ENCODE measurements around the gene ARIH2. TPM values are rescaled to one million over a fixed set of nuclear protein-coding genes. Genes with fewer than 3 reads are reported as not detected.

Gene ARIH2
- polyA plus RNA-seq, result 100 to 1,000 TPM; 171 to 224 (median 177) TPM

DNA sequence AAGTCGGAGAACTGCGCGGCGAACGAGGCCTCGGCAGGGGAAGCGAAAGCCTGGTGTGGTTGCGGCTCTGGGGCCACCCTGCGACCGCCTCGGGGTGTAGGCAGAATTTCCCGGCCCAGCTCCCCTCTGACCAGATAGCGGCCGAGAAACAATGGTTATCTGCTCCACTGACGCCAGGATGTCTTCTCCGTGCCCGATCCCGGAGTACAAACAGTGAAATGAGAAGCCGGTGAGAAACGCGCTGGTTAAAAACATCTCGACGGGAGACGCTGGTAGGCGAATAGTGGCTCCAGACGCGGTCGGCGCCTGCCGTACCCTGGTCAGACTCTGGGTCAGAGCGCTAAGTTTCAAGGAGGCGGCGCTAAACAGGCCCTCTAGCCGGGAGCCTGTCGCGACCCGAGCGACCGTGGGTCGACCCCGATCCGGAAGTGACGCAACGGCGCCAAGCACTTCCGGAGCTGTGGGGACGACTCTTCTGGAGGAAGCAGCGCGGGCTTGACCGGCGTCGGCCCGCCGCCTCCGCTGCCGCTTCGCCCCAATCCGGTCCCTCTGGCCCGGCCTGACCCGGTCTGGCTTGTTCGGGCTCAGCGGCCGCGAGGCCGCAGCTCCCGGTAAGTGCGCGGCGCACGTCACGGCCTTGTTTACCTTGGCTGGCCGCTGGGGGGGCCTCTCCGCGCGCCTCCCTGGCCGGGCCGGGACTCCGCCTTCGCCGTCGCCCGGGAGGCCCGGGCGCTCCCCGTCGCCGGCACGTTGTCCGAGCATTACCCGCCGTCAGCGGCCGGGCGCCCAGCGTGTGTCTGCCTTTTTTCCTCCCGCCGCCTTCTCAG lies at the start of gene ARIH2:
ARIH2 (plus strand) TSS at position 455 of the 827 bp plus-strand sequence. CDS start 8,717 bp downstream, outside the sequence.
- Mint-ChIP-seq H3K36me3 (no peaks in the 10 kb centered on the region), H3K27ac (peak within 1 kb of the TSS; percentile 98 to 99 (median 99)), H3K4me3 (peak within 1 kb of the TSS; percentile 95 to 99 (median 97)), H3K27me3 (ENCODE audit: low read depth in 3 of 3) (peaks cover 9 to 20% (median 19%) of the 10 kb centered on the region in 3 donors), H3K9me3 (no peaks in the 10 kb centered on the region), H3K4me1 (peaks cover 37 to 38% of the 10 kb centered on the region in 2 donors)
- DNase-seq, result peak; percentile 90 to 93 (median 92)

- Mint-ChIP-seq H3K9me3 (no peaks in the 10 kb centered on the region), H3K4me3 (no peak overlapping the region), H3K4me1 (peaks cover 6 to 7% of the 10 kb centered on the region in 2 donors), H3K27ac (peak overlapping the region in 1 of 6 donors; percentile 41), H3K36me3 (peaks cover 0 to 5% (median 4%) of the 10 kb centered on the region in 3 donors), H3K27me3 (ENCODE audit: low read depth in 3 of 3) (peaks cover 0 to 3% (median 0%) of the 10 kb centered on the region in 3 donors)
- no peak for DNase-seq
These were observed 41.0 kb upstream of the ARIH2 start for GRCh38 chr3:48877671-48878070.

- Mint-ChIP-seq H3K27me3 (ENCODE audit: low read depth in 3 of 3) (peaks cover 0 to 3% (median 3%) of the 10 kb centered on the region in 3 donors), H3K27ac (peak overlapping the region; percentile 35 to 80 (median 66)), H3K4me1 (peaks cover 7% of the 10 kb centered on the region in 2 donors), H3K36me3 (peaks cover 0 to 8% (median 4%) of the 10 kb centered on the region in 3 donors), H3K9me3 (no peaks in the 10 kb centered on the region), H3K4me3 (no peak overlapping the region)
- no peak for DNase-seq
These were observed 39.2 kb upstream of the ARIH2 start for GRCh38 chr3:48879307-48879993.

DNA sequence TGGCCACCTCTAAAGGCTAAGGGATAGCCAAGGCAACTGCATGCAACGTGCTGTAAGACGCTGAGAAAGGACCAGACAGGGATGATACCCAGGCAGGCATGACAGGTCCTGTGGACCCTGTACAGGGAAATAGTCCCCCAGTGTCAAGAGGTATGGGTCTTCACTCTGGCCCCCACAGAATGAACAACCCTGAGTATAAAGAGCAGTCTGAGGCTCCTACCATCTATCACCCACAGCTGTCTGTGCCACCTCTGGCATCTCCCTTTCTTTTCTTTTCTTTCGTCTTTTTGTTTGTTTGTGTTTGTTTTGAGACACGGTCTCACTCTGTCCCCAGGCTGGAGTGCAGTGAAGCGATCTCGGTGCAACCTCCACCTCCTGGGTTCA lies 38.7 kb upstream of the ARIH2 start:
- Mint-ChIP-seq H3K9me3 (no peaks in the 10 kb centered on the region), H3K4me1 (peaks cover 7 to 12% of the 10 kb centered on the region in 2 donors), H3K27me3 (ENCODE audit: low read depth in 3 of 3) (peaks cover 0 to 3% (median 3%) of the 10 kb centered on the region in 3 donors), H3K4me3 (no peak overlapping the region), H3K36me3 (peaks cover 0 to 13% (median 4%) of the 10 kb centered on the region in 3 donors), H3K27ac (peak overlapping the region in 5 of 6 donors; percentile 23 to 80 (median 62))
- no peak for DNase-seq

GRCh38 chr3:48881006-48881405 lies 37.6 kb upstream of the ARIH2 start:
- Mint-ChIP-seq H3K9me3 (no peaks in the 10 kb centered on the region), H3K4me3 (no peak overlapping the region), H3K36me3 (peaks cover 0 to 17% (median 4%) of the 10 kb centered on the region in 3 donors), H3K27ac (peak overlapping the region in 4 of 6 donors; percentile 23 to 66 (median 49)), H3K27me3 (ENCODE audit: low read depth in 3 of 3) (peaks cover 0 to 3% (median 3%) of the 10 kb centered on the region in 3 donors), H3K4me1 (peaks cover 8 to 22% of the 10 kb centered on the region in 2 donors)
- no peak for DNase-seq

DNA sequence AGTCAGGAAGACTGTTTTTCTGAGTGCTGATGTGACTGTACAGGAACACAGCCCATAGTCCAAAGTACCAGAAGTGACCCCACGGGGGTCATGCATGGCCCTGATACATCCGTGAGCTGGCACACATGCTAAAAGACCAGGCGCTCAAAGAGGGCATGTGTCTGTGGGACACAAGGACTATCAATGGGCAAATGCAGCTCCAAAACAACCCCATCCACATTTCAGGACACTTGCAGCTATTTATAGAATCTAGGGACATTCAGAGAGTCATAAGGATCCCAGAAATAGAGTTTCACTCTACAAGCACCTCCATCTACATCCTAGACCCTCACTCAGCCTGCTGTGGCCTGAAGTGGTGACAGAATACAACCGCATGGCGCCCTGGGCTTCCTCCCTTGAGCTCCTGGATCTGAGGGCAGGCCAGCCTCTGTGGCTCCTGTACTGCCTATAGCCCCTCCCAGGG lies 37.0 kb upstream of the ARIH2 start:
- peaks cover 8 to 27% of the 10 kb centered on the region in 2 donors for H3K4me1 Mint-ChIP-seq
- no peak for DNase-seq
- H3K4me3 Mint-ChIP-seq, result no peak overlapping the region
- H3K27ac Mint-ChIP-seq, result peak overlapping the region in 2 of 6 donors; percentile 11 to 23
- no peaks in the 10 kb centered on the region for H3K9me3 Mint-ChIP-seq
- peaks cover 0 to 17% (median 4%) of the 10 kb centered on the region in 3 donors for H3K36me3 Mint-ChIP-seq
- peaks cover 0 to 3% (median 3%) of the 10 kb centered on the region in 3 donors for H3K27me3 Mint-ChIP-seq (ENCODE audit: low read depth in 3 of 3)

GRCh38 chr3:48885753-48886152 lies 32.9 kb upstream of the ARIH2 start:
- H3K9me3 Mint-ChIP-seq, result no peaks in the 10 kb centered on the region
- H3K4me3 Mint-ChIP-seq, result no peak overlapping the region
- DNase-seq, result no peak
- H3K27me3 Mint-ChIP-seq (ENCODE audit: low read depth in 3 of 3), result peaks cover 0 to 3% (median 0%) of the 10 kb centered on the region in 3 donors
- peak overlapping the region in 1 of 6 donors; percentile 46 for H3K27ac Mint-ChIP-seq
- peaks cover 15 to 43% of the 10 kb centered on the region in 2 donors for H3K4me1 Mint-ChIP-seq
- H3K36me3 Mint-ChIP-seq, result peaks cover 0 to 22% (median 4%) of the 10 kb centered on the region in 3 donors

DNA sequence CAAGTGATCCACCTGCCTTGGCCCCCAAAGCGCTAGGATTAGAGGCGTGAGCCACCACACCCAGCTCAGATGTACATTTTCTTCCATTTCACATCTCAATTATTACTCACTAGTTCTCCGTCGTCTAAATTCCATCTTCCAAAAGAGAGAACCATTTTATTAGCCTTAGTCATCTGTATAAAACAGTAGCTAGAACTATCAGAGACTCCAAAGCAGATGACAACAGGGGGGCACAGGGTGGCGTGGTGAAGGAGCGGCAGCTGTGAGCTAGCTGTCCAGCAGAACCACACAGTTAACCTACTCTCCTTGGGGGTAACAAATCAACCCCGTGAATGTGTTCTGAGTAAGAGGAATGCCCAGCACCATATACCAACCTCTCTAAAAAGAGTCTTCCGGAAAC lies 27.0 kb upstream of the ARIH2 start:
- Mint-ChIP-seq H3K27me3 (ENCODE audit: low read depth in 3 of 3) (peaks cover 0 to 2% (median 0%) of the 10 kb centered on the region in 3 donors), H3K4me3 (no peak overlapping the region), H3K4me1 (peaks cover 23 to 39% of the 10 kb centered on the region in 2 donors), H3K27ac (no peak overlapping the region), H3K9me3 (no peaks in the 10 kb centered on the region), H3K36me3 (peaks cover 0 to 19% (median under 1%) of the 10 kb centered on the region in 3 donors)
- DNase-seq, result no peak

- peak overlapping the region in 4 of 6 donors; percentile 21 to 34 (median 24) for H3K27ac Mint-ChIP-seq
- no peaks in the 10 kb centered on the region for H3K9me3 Mint-ChIP-seq
- peaks cover 3 to 11% (median 4%) of the 10 kb centered on the region in 3 donors for H3K36me3 Mint-ChIP-seq
- H3K4me3 Mint-ChIP-seq, result no peak overlapping the region
- H3K4me1 Mint-ChIP-seq, result peaks cover 46 to 51% of the 10 kb centered on the region in 2 donors
- no peak for DNase-seq
- H3K27me3 Mint-ChIP-seq (ENCODE audit: low read depth in 3 of 3), result peaks cover 2 to 15% (median 5%) of the 10 kb centered on the region in 3 donors
These were observed 24.1 kb upstream of the ARIH2 start for GRCh38 chr3:48894516-48894915.

DNA sequence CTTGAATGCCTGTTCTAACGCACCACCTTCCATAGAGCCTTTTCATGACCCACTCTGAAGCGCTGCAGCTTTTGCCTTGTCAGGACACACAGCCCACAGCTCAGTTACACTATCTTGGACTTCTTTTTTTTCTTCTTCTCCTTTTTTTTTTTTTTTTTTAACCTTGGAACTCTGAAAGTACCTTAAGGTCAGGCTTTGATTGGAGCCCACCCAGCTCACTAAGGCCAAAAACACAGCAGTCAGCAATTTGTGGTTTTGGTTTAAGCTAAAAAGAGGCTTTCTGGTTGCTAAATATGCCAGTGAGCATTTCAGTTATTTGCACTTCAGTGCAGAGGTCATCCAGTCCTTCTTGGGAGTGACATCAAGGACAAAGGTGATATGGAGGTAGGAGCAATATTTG lies 21.7 kb upstream of the ARIH2 start:
- Mint-ChIP-seq H3K9me3 (no peaks in the 10 kb centered on the region), H3K27me3 (ENCODE audit: low read depth in 3 of 3) (peaks cover 4 to 15% (median 6%) of the 10 kb centered on the region in 3 donors), H3K27ac (peak overlapping the region; percentile 89 to 95 (median 92)), H3K36me3 (peaks cover 3 to 4% (median 4%) of the 10 kb centered on the region in 3 donors), H3K4me3 (peak overlapping the region; percentile 62 to 95 (median 87)), H3K4me1 (peaks cover 50 to 59% of the 10 kb centered on the region in 2 donors)
- DNase-seq, result no peak

DNA sequence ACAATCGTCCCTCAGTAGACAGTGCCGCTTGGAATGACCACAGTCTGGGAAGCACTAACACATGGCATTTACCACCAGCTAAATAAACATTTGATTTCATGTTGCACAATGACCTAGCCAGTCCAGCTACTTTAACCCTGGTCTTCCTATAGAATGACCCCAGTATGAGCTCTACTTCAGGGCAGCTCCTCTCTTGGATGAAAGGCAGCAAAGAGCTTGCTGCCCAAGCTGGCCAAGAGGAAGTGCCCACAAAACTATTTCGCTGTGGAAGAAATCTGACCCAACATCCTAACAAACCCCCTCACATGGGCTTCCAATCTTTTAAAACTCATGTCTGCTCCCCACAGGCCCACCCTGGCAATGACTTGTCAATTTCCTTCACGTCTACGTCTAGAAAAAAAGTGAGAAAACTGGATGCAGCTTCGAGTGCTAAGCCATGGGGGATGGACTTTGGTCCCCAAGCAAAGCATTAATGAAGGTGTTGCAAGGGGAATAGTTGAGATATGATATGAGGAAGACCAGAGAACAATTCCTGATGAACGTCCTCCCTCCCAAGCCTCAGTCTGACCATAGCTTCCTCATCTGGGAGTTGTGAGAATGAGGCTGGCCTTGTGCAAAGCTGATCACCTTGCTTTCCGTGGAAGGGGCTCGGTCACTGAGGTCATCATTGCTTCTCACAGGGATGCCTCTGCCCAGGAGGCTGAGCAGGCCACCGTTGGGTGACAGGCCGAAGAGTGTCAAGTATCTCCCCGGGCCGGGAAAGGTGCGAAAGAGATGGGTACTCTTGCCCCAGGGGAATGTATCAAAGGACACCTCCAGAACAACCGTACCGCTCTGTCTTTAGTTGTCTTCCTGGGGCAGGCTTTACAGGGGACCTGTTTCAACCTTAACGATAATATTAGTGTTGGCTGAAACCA lies 20.9 kb upstream of the ARIH2 start:
- peak overlapping the region; percentile 90 to 97 (median 94) for H3K27ac Mint-ChIP-seq
- H3K36me3 Mint-ChIP-seq, result peaks cover 0 to 4% (median 3%) of the 10 kb centered on the region in 3 donors
- H3K4me3 Mint-ChIP-seq, result peak overlapping the region; percentile 93 to 99 (median 96)
- H3K27me3 Mint-ChIP-seq (ENCODE audit: low read depth in 3 of 3), result peaks cover 4 to 15% (median 6%) of the 10 kb centered on the region in 3 donors
- peak; percentile 23 to 30 (median 27) for DNase-seq
- no peaks in the 10 kb centered on the region for H3K9me3 Mint-ChIP-seq
- peaks cover 50 to 53% of the 10 kb centered on the region in 2 donors for H3K4me1 Mint-ChIP-seq

GRCh38 chr3:48898383-48899234 lies 20.0 kb upstream of the ARIH2 start, which contains the start of gene SLC25A20:
SLC25A20 (minus strand) TSS chr3:48898882; CDS start chr3:48898794, 88 bp downstream.
- peaks cover 50 to 53% of the 10 kb centered on the region in 2 donors for H3K4me1 Mint-ChIP-seq
- no peaks in the 10 kb centered on the region for H3K9me3 Mint-ChIP-seq
- H3K27me3 Mint-ChIP-seq (ENCODE audit: low read depth in 3 of 3), result peaks cover 6 to 15% (median 6%) of the 10 kb centered on the region in 3 donors
- peaks cover 0 to 4% (median 3%) of the 10 kb centered on the region in 3 donors for H3K36me3 Mint-ChIP-seq
- peak within 1 kb of the TSS; percentile 90 to 97 (median 94) for H3K27ac Mint-ChIP-seq
- peak within 1 kb of the TSS; percentile 93 to 99 (median 96) for H3K4me3 Mint-ChIP-seq
- peak; percentile 86 to 89 (median 88) for DNase-seq

All from immature natural killer cell (primary cell).